GM21526 (cell line): ENCODE data around the gene SHISAL2A.
A peak's percentile ranks its signal among the peaks of the same experiment; 100 is the strongest.
"Not testable (repeated sequence)": the region's sequence is repeated elsewhere in the genome, so short reads cannot be mapped to it uniquely, and the experiment has no call there.

Source experiments
- ATAC-seq: cut with Tn5 transposase; IDR thresholded peaks from one replicate; pipeline ENCODE4 v1.9.1; 2021; ENCODE audit warnings: moderate library complexity; ENCODE audit not compliant: unreplicated experiment, low FRiP score

The SHISAL2A gene

GRCh38 chr1:52680353-52680752 is 47.4 kb downstream of the SHISAL2A start:
- ATAC-seq = no peak

- no peak for ATAC-seq
Observed at GRCh38 chr1:52681136-52681535, 48.2 kb downstream of the SHISAL2A start.

- no peak for ATAC-seq
Observed at GRCh38 chr1:52683367-52683940, 50.5 kb downstream of the SHISAL2A start.

- ATAC-seq = no peak
Observed at GRCh38 chr1:52684545-52684944, 51.6 kb downstream of the SHISAL2A start.

GRCh38 chr1:52686261-52686751 is 53.3 kb downstream of the SHISAL2A start:
- ATAC-seq = peak; percentile 64

- no peak for ATAC-seq
Observed at GRCh38 chr1:52686830-52687229, 53.9 kb downstream of the SHISAL2A start.

GRCh38 chr1:52691821-52692220 is 58.9 kb downstream of the SHISAL2A start:
- no peak for ATAC-seq

- no peak for ATAC-seq
Observed at GRCh38 chr1:52692697-52693096, 59.7 kb downstream of the SHISAL2A start.

- ATAC-seq = not testable (repeated sequence)
Observed at GRCh38 chr1:52693351-52693750, 60.4 kb downstream of the SHISAL2A start.

GRCh38 chr1:52693843-52694242 is 60.9 kb downstream of the SHISAL2A start:
- no peak for ATAC-seq

- no peak for ATAC-seq
Observed at GRCh38 chr1:52695627-52696026, 62.7 kb downstream of the SHISAL2A start.

GRCh38 chr1:52697795-52698674 is 65.1 kb downstream of the SHISAL2A start, which contains the start of gene COA7:
Gene COA7 (minus strand): TSS chr1:52698347. CDS start chr1:52698326, 21 bp downstream.
- no peak for ATAC-seq

GRCh38 chr1:52702886-52703787 is 70.2 kb downstream of the SHISAL2A start:
- peak; percentile 91 for ATAC-seq

- ATAC-seq = no peak
Observed at GRCh38 chr1:52706136-52706670, 73.2 kb downstream of the SHISAL2A start.
